Activated CD4-positive, CD25-positive, alpha-beta regulatory T cell (primary cell): Measurements from ENCODE around the gene PLA2G6.
"Not testable (repeated sequence)": the region's sequence is repeated elsewhere in the genome, so short reads cannot be mapped to it uniquely, and the experiment has no call there.

Experiments used
- DNase-seq, 4 experiments: peaks; one replicate each; lab custom pipeline; 2025; lab: John Stamatoyannopoulos, UW

PLA2G6 gene

DNA sequence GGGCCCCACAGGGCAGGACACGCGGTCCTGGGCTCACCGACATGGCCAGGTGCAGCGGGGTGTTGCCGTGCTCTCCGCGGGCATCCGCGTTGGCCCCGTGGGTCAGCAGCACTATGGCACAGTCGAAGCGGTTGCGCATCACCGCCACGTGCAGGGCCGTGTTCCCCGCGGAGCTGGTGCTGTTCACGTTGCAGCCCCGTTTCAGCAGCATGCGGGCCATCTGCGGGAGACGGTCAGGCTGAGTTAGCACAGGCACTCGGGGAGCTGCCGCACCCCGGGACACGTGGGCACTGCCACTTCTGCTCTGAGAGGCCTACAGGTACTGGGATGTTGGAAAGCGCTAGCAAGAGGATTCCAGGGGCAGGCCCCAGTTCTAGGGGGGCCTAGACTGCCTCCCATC, 48.8 kb downstream of the PLA2G6 start:
- no peak for DNase-seq

GRCh38 chr22:38132136-38132535, 49.5 kb downstream of the PLA2G6 start:
- no peak for DNase-seq

DNA sequence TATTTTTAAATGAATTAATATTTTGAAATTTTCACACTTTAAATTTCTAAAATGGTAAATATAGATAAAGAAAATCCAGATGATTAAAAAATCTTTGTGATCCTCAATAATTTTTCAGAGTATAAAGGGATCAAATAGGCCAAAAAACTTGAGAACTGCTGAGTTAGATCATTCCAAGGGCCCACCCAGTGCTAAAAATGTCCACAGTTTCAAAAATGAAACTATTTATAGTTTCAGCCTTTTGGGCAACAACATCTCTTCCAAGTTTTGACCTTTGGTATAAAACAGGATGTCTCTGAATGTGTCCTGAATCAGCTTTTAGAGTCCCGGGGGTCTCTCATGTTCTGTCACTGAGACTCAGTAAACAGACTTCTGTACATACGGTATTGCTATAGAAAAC, 50.2 kb downstream of the PLA2G6 start:
- DNase-seq: no peak

DNA sequence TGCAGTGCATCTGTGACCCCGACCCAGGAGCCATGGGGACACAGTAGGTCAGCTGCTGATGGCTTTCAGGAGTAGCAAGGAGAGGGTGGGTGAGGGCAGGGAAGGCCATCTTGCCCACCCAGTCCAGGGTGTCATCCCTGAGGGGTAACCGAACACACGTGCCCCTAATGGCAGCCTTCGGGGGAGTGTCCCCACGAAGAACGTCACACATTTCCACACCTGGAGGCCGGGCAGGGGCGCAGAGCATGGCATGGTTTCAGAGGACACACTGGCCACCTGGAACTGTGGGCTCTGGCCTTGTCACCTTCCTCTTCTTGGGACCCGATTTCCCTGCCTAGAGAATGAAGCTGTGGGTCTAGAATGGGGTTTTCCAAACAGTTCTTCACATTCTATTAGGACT, 51.8 kb downstream of the PLA2G6 start:
- no peak for DNase-seq

GRCh38 chr22:38129021-38129420, 52.6 kb downstream of the PLA2G6 start:
- DNase-seq: no peak

GRCh38 chr22:38127869-38128268, 53.8 kb downstream of the PLA2G6 start:
- DNase-seq: no peak

DNA sequence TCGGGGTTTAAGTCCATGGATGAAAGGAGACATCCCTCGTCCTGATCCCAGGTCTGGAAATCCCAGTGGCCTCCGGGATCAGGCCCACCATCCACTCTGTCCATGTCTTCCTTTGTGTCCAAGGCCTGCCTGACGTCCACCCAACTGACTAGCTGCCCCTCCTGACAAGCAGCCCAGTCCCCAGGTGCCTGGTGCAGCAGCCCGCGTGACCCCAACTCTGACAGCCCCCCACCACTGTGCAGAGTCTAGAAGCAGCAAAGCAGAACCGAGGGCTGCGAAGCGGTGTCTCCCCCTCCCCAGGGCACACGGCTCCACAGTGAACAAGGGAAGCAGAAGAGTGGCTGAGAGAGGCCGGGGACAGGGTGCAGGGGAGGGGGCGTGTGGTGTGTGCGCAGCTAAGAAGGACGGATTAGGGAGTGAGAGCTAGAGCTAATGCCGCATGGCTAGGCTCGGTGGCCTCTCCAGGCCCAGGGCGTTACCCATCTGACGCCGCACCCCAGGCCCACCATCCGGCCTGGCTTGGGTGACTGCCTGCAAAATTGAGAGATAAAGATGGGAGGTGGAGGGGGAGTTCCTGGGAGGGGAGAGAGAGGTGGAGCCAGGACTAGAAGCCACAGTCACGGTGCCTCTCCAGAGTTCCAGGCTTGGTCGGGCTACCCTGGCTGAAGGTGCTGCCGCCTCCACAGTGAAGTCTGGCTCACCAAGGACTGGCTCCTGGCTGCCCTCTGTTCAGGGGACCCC, 54.5 kb downstream of the PLA2G6 start:
- no peak for DNase-seq

DNA sequence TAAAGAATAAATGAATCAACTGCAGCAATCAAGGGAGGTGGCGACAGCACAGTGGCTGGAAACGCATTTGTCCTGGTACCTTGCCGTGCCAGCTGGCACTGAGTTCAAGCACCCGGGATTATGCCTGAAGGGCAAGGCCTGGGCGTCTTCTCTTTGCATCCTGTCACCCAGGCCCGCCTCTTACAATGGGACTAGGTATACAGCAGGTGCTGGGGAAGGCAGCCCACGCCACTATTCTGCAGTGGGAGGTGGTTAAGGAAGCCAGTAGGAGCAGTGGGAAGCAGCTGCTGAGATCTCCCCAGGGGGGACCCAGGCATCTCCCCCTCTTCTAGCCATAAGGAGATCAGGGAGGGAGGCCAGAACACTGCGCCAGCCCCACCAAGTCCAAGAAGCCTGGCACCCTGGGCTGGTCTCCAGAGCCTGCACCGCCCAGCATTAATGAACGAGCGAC, 55.9 kb downstream of the PLA2G6 start:
- DNase-seq: no peak

- no peak for DNase-seq
Measured at GRCh38 chr22:38125038-38125610, 56.5 kb downstream of the PLA2G6 start.

GRCh38 chr22:38124236-38124974, 57.2 kb downstream of the PLA2G6 start:
- no peak for DNase-seq

DNA sequence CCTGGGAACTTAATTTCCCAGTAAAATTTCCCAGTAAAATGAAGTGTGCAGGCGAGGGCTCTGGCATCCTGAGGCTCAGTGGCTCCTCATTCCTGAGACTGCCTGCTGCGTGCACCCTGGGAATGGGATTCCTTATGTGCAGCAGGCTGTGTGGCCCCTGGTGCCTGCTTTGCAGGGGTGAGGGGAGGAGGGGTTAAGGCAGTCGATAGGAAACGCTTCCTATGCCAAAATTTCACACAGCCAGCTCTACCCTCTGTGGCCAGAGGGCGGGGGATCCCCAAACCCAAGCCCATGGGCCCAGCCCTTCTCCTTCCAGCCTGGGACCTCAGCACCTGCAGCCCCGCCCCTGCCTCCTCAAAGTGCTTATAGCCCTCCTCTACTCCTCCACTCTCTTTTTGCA, 59.0 kb downstream of the PLA2G6 start:
- no peak for DNase-seq

DNA sequence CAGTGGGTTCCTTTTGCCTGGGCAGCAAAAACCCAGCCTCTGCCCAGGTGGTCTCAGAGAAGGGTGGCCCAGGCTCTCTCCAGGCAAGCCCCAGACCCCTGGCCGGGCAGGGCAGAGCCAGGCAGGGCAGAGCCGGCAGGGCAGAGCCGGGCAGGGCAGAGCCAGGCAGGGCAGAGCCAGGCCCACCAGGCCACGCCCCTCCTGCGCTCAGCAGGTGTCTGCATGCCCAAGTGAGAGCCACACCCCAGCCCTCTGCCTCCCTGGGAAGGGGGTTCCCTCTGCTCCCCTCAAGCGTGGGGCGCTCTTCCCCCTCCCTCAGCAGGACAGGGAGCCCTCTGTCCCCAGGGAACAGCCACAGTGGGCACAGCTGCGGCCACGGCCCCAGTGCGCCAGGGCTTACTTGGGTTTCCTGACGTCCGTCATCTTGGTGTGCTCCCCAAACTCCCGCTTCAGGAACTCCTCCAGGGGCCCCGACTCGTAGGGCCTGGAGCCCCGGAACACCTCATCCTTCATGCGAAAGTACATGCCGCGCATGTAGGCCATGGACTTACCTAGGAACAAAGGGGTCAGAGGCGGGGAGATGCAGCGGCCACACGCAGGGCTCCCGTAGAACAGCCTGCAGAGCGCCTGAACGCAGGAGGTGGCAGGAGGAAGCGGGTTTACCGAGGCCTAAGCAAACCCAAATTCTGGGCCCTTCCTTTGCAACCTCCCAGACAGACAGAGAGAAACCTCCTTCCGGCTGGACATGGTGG, 61.1 kb downstream of the PLA2G6 start:
- no peak for DNase-seq

GRCh38 chr22:38118747-38119146, 62.9 kb downstream of the PLA2G6 start:
- DNase-seq: not testable (repeated sequence)

DNA sequence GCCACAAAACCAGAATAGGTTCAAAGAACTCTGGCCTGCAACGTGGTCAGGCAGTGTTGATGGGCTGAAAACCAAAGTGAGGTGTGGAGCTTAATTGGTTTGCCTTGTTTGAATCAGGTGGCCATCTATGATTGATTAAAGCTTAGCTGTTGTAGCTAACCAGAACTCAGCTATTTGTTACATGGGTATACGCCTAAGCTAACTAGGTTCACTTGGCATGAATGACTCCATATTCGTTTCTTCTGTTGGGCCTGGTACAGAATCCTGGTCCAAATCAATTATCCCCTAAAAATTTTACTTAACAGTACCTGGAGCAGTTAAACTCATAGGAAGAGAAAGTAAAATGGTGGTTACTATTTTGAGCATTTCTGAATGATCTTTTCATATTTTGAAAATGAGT, 63.4 kb downstream of the PLA2G6 start:
- DNase-seq: no peak

- not testable (repeated sequence) for DNase-seq
Measured at GRCh38 chr22:38117556-38117955, 64.1 kb downstream of the PLA2G6 start.

GRCh38 chr22:38115423-38116205, 66.0 kb downstream of the PLA2G6 start:
- DNase-seq: no peak

GRCh38 chr22:38114484-38115398, 66.9 kb downstream of the PLA2G6 start:
- peak; percentile 48 to 69 (median 54) for DNase-seq

DNA sequence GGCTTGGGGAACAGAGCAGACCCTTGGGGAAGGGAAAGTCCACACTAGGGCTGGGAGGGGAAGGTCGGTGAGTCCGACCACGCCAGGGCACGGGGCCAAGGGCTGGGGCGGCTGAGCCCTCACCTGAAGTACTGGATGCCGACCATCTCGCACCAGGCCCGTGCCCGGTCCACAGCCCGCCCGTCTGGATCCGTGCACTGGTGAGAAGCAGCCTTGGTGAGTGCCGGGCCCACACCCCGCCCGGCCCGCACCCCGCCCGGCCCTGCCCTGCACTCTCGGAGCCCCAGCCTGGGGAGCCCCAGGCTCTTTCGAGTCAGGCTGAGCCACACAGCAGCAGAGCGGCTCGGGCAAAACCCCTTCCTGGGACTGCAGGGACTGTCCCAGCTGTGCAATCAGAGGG, 69.2 kb downstream of the PLA2G6 start:
- DNase-seq: no peak

DNA sequence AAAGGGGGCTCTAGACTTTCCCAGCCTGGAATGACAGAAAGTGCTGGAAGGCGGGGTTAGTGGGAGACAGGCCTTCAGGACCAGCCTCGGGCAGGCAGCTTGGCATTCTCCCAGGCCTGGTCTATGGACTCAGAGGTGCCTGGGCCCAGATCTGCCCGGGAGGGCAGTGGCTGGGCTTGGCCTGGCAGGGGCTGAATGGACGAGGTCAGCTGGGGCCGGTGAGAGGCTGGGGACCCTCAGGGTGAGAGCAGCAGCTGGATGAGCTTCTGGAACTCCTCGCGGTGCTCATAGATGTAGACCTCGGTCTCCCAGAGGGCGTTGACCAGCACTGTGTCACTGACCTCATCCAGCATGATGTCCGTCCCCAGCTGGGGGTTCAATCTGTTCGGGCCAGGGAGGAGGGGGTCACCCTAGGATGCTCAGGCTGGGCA, 69.7 kb downstream of the PLA2G6 start:
- no peak for DNase-seq
